Right cardiac atrium (tissue), 5 donors: Measurements from ENCODE around the gene SLC4A4. TPM values are rescaled to one million over a fixed set of nuclear protein-coding genes. Genes with fewer than 3 reads are reported as not detected.
A peak's percentile ranks its signal among the peaks of the same experiment; 100 is the strongest.

ENCODE experiments used
- ATAC-seq, 2 donors: fragments of 200-7000 bp; cut with Tn5 transposase; one replicate each; pipeline versions ENCODE4 v1.8.0 to v1.9.1; 2020; ENCODE audit warnings: moderate library complexity in 2 of 2, mild to moderate bottlenecking in 1 of 2
- DNase-seq, 3 donors: peaks; one replicate each; pipeline ENCODE4 v3.0.0-alpha.2; 2020
- H3K27ac ChIP-seq: one replicate; pipeline ENCODE4 v1.5.1; 2013; ENCODE audit warnings: mild to moderate bottlenecking, low read length, control low read depth, moderate library complexity
- H3K27me3 ChIP-seq: one replicate; pipeline ENCODE4 v1.6.1; 2013; ENCODE audit not compliant: control insufficient read depth, insufficient read depth
- H3K4me1 ChIP-seq: one replicate; pipeline ENCODE4 v1.6.1; 2013; ENCODE audit warnings: low read length; ENCODE audit not compliant: control insufficient read depth, insufficient read depth
- H3K4me3 ChIP-seq: one replicate; pipeline ENCODE4 v1.5.1; 2013; ENCODE audit warnings: low read length, control low read depth
- H3K9me3 ChIP-seq: one replicate; pipeline ENCODE4 v1.6.1; 2013; ENCODE audit warnings: low read length; ENCODE audit not compliant: control insufficient read depth
- WGBS: extraction: QIAGEN DNeasy Blood & Tissue Kit; methylation state at CpG from one replicate; pipeline ENCODE4 v1.1.7; 2013; 5-methylcytosine and 5-hydroxymethylcytosine counted together
- intact Hi-C, 4 donors: fragments of 100-400 bp; cut with DNase I; formaldehyde crosslinking; loops; one replicate each; pipeline versions ENCODE4 v1.11.0 to v1.14.0; 2022 to 2023
- polyA plus RNA-seq: library from polyadenylated mRNA; stranded (reverse); fragments of 200-250 nt; gene quantifications from one replicate; pipeline ENCODE4 v1.2.3, GENCODE V29; 2013
- total RNA-seq, 4 donors: library from RNA; stranded (reverse); fragmentation: NEBNext Ultra II Directional; extraction: Animal tissue kit (Norgen Biotek cat#: 25700); gene quantifications; one replicate each; pipeline ENCODE4 v1.2.1, GENCODE V29; 2021
- donor health status: healthy with polysubstance abuse.
- donor health status: DM: no; HTN: yes; CAD: no.
- donor health status: DM: no; HTN: no; CAD: no.
- donor health status: DM: no; HTN: yes; CAD: no; lungs with severe emphysema.
- donor health status: DM: yes; HTN: yes; CAD: no.

The SLC4A4 gene
- total and polyA plus RNA-seq, 5 donors = 7.0 to 34.5 (median 23.3) TPM

DNA sequence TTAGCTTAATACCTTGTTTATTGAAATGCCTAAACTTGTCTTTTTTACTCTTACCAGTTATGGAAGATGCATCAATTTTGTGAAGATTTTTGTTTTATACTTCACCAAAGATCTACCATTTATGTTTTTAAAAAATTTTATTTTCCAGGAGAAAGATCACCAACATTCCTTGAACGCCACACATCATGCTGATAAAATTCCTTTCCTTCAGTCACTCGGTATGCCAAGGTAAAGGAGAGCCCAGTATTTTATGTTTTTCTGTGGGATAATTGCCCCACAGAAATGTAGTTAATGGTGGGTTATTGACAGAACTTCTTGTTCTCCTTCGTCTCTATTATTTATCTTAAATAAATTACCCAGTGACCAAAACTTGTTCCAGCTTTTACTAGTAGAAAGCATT lies 228.0 kb downstream of the SLC4A4 start:
- no peak for DNase-seq
- intact Hi-C loops = no loop called here
- Histone ChIP-seq H3K4me3 (no peak overlapping the region), H3K4me1 (no peaks in the 10 kb centered on the region), H3K27ac (no peak overlapping the region), H3K9me3 (no peaks in the 10 kb centered on the region), H3K27me3 (no peaks in the 10 kb centered on the region)
- no peak for ATAC-seq
- WGBS = 60% methylated on average over 3 of the region's 3 CpGs

DNA sequence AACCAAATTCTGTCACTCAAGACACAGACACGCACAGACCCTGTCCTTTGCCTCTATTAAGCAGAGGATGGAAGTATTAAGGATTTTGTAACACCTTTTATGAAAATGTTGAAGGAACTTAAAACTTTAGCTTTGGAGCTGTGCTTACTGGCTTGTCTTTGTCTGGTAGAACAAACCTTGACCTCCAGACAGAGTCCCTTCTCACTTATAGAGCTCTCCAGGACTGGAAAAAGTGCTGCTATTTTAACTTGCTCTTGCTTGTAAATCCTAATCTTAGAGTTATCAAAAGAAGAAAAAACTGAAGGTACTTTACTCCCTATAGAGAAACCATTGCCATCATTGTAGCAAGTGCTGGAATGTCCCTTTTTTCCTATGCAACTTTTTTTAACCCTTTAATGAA lies 229.3 kb downstream of the SLC4A4 start:
- H3K4me3 ChIP-seq = no peak overlapping the region
- H3K4me1 ChIP-seq = no peaks in the 10 kb centered on the region
- DNase-seq (no peak), ATAC-seq (no peak)
- intact Hi-C loops = no loop called here
- 0% methylated on average over 1 of the region's 1 CpG for WGBS
- H3K9me3 ChIP-seq = no peaks in the 10 kb centered on the region
- H3K27me3 ChIP-seq = no peaks in the 10 kb centered on the region
- no peak overlapping the region for H3K27ac ChIP-seq

DNA sequence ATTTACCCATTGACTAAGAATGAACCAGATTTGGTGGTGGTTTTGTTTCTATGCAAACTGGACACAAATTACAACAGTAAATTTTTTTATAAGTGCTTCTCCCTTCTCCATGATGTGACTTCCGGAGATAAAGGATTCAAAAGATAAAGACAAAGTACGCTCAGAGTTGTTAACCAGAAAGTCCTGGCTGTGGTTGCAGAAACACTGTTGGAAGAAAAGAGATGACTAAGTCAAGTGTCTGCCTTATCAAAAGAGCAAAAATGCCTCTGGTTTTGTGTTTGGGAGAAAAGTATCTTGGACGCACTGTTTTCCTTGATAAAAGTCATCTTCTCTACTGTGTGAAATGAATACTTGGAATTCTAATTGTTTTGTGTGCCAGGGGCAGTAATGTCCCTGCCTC lies 231.7 kb downstream of the SLC4A4 start:
- 19% methylated on average over 3 of the region's 3 CpGs for WGBS
- DNase-seq = no peak
- Histone ChIP-seq H3K4me1 (no peaks in the 10 kb centered on the region), H3K4me3 (no peak overlapping the region), H3K27ac (no peak overlapping the region), H3K9me3 (no peaks in the 10 kb centered on the region), H3K27me3 (no peaks in the 10 kb centered on the region)
- intact Hi-C loops = no loop called here
- ATAC-seq = no peak

DNA sequence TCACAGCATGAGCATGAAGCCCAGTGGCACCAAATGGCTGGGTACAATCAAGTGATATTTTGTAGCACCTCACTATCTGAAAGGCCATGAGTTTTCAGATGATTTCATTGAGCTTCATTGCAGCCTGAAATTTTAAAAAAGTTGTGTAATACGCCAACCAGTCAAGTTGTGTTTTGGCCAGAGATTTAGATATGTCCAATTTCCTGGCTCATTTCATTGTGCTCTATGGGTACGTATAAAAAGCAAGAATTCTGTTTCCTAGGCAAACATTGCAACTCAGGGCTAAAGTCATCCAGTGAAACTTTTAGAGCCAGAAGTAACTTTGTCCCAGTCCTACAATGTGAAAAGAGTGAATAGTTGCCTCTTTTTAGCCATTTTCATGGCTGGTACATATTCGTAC lies 232.5 kb downstream of the SLC4A4 start:
- ATAC-seq (peak; percentile 20 to 45), DNase-seq (no peak)
- no peaks in the 10 kb centered on the region for H3K4me1 ChIP-seq
- H3K27ac ChIP-seq = no peak overlapping the region
- no peaks in the 10 kb centered on the region for H3K27me3 ChIP-seq
- 64% methylated on average over 3 of the region's 3 CpGs for WGBS
- no peak overlapping the region for H3K4me3 ChIP-seq
- H3K9me3 ChIP-seq = no peaks in the 10 kb centered on the region
- intact Hi-C loops = no loop called here

DNA sequence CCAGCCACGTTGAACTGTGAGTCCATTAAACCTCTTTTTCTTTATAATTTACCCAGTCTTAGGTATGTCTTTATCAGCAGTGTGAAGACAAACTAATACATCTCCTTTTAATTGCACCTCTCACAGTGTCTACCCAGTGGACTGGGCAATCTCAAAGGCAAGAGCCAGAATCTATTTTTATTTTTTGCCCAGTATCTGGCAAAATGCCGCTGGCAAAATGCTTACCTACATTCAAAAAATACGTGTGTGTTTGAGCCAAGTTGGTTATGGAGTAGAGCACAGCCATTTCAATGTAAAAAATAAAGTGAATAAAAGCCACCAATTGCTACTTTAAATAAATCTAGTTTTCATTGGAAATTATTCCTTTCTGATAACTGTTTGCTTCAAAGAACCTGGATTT lies 245.2 kb downstream of the SLC4A4 start:
- H3K4me1 ChIP-seq = no peaks in the 10 kb centered on the region
- intact Hi-C loops = no loop called here
- 43% methylated on average over 3 of the region's 3 CpGs for WGBS
- H3K27me3 ChIP-seq = no peaks in the 10 kb centered on the region
- H3K4me3 ChIP-seq = no peak overlapping the region
- no peak overlapping the region for H3K27ac ChIP-seq
- DNase-seq (no peak), ATAC-seq (no peak)
- no peaks in the 10 kb centered on the region for H3K9me3 ChIP-seq

DNA sequence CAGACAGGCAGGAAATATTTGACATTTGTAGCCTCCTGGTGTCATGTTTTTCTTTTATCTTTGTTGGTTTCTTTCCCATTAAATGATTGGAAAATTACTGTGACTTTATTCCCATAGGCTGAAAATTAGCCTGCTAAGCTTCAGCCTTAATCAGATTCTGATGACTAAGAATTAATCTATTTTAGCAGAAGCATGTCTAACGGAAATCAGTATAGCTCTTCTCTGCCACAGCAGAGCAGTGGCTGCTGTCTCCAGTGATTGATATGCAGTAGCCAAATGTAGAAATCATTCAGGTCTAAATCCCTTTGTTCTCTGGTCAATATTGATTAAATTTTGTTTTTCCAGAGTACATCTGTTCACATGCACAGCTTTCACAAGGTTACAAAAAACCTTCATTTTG lies 245.8 kb downstream of the SLC4A4 start:
- DNase-seq (no peak), ATAC-seq (no peak)
- intact Hi-C loops = no loop called here
- WGBS = 39% methylated on average over 1 of the region's 1 CpG
- Histone ChIP-seq H3K4me1 (no peaks in the 10 kb centered on the region), H3K27me3 (no peaks in the 10 kb centered on the region), H3K9me3 (no peaks in the 10 kb centered on the region), H3K4me3 (no peak overlapping the region), H3K27ac (no peak overlapping the region)

DNA sequence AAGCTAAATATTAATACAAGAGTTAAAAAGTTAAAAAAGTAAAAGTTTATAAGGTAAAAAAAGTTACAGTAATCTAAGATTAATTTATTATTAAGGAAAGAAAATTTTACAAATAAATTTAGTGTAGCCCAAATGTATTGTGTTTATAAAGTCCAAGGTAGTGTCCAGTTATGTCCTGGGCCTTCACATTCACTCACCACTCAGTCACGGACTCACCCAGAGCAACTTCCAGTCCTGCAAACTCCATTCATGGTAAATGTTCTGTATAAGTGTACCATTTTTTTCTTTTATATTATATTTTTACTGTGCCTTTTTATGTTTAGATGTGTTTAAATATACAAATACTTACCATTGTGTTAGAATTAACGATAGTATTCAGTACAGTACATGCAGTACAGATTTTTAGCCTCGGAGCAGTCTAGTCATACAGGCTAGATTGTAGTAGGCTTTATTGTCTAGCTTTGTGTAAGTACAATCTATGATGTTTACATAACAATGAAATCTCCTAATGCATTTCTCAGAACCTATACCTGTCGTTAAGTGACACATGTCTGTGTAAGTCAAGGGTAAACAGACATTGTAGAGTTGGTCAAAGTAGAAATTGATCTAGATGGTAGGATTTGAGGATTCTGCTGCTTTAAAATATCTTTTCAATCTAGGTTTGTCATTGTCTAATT lies 247.4 kb downstream of the SLC4A4 start:
- no peak overlapping the region for H3K27ac ChIP-seq
- no peaks in the 10 kb centered on the region for H3K9me3 ChIP-seq
- WGBS = 67% methylated on average over 4 of the region's 4 CpGs
- no peaks in the 10 kb centered on the region for H3K4me1 ChIP-seq
- intact Hi-C loops = no loop called here
- DNase-seq (no peak), ATAC-seq (no peak)
- no peaks in the 10 kb centered on the region for H3K27me3 ChIP-seq
- H3K4me3 ChIP-seq = no peak overlapping the region

DNA sequence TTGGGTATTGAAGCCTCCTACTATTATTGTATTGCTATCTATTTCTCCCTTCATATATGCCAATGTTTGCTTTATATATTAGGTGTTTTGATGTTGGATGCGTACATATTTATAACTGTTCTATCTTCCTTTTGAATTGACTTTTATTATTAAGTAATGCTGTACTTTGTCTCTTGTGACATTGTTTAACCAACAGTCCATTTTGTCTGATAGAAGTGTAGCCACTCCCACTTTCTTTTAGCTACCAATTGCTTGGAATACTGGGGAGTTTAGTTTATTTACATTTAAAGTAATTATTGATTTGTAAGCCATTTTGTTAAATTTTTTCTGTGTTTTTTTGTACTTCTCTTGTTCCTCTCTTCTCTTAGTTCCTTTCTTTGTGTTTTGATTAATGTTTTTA lies 249.2 kb downstream of the SLC4A4 start:
- Histone ChIP-seq H3K4me3 (no peak overlapping the region), H3K9me3 (no peaks in the 10 kb centered on the region), H3K27me3 (no peaks in the 10 kb centered on the region), H3K27ac (no peak overlapping the region), H3K4me1 (no peaks in the 10 kb centered on the region)
- intact Hi-C loops = no loop called here
- WGBS = 93% methylated on average over 1 of the region's 1 CpG
- DNase-seq (no peak), ATAC-seq (no peak)

DNA sequence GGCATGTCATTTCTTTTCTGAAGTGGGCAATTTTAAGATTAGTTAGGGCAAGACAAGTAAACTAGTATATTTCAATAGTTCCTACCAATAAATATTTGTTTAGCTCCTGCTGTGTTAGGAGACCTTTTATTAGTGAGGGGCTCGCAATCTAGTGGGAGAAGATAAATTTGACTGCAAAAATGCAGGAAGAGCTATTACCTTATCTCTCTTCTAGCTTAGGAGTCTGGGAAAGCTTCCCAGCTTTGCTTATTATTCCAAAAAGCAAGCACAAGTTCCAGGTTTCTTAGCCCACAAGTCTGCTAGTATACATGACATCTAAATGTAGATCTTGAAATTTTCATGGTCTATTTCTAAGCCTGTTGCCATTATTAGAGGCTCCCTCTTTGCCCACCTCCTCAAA lies 254.0 kb downstream of the SLC4A4 start:
- no peak for DNase-seq
- Histone ChIP-seq H3K27ac (no peak overlapping the region), H3K4me3 (no peak overlapping the region), H3K9me3 (no peaks in the 10 kb centered on the region), H3K27me3 (no peaks in the 10 kb centered on the region), H3K4me1 (no peaks in the 10 kb centered on the region)
- 25% methylated on average over 1 of the region's 1 CpG for WGBS
- intact Hi-C loops = no loop called here
- ATAC-seq = no peak

DNA sequence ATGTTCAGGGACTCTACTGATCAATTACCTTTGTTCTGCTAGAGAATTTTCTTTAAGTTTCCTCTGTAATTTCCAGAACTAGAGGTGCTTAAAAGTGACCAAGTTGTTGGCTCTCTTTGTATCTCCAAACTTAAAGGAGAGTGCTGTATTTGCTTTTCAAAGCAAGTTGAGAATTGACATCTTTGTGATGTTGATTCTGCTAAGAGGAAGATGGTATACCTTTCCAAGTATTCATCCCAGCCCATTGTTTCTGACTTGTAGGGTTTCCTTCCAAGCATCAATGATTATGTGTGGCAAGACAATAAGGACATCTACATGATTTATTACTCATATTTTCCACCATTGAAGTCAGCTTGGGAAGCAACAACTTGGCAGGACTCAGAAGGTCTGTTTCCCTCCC lies 254.5 kb downstream of the SLC4A4 start:
- Histone ChIP-seq H3K9me3 (no peaks in the 10 kb centered on the region), H3K27me3 (no peaks in the 10 kb centered on the region), H3K27ac (no peak overlapping the region), H3K4me1 (no peaks in the 10 kb centered on the region), H3K4me3 (no peak overlapping the region)
- no peak for ATAC-seq
- DNase-seq = no peak
- intact Hi-C loops = no loop called here

DNA sequence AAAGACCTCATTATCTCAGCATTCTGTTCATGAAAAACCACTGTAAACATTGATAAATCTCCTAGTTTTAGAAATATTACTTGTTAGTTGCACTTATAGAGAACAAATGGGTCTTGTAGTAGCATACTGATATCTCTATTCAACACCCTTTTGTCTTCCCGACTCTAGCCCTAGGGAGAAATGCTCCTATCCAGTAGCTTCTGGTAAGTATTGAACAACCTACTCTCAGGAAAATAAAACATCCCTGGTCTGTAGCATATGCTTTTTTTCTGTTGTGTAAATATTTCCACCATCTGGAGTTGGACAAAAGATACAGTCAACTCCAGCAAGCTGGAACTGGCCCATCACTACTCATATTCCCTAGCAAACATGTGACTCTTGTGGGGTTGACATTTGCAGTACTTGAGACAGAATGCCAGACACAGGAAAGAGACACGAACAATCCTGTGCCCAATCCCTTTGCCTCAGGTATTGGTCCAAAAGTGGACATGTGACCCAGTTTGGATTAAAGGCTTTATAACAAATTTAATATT lies 256.8 kb downstream of the SLC4A4 start:
- 16% methylated on average over 2 of the region's 2 CpGs for WGBS
- ATAC-seq = no peak
- no peaks in the 10 kb centered on the region for H3K9me3 ChIP-seq
- intact Hi-C loops = no loop called here
- H3K27ac ChIP-seq = no peak overlapping the region
- no peaks in the 10 kb centered on the region for H3K4me1 ChIP-seq
- DNase-seq = no peak
- H3K4me3 ChIP-seq = no peak overlapping the region
- no peaks in the 10 kb centered on the region for H3K27me3 ChIP-seq

DNA sequence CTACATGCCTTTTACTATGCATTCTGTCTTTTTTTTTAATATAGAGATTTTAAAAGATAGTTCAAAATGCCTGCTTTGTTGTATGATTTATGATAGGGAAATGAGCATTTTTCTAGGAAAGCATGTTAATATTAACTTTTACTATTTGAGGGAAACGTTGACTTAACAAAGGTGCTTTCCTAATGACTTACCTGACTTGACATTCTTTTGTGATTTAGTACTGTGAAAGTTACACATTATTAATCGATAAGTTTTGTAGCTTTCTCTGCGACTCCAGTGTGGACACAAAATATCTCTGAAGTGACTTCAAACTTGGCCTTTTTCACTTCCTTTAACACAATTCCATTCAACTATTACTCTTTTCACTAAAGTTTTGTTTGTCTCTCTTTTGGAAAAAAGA lies 260.8 kb downstream of the SLC4A4 start:
- Histone ChIP-seq H3K4me3 (no peak overlapping the region), H3K27me3 (no peaks in the 10 kb centered on the region), H3K27ac (no peak overlapping the region), H3K4me1 (no peaks in the 10 kb centered on the region), H3K9me3 (no peaks in the 10 kb centered on the region)
- WGBS = 75% methylated on average over 3 of the region's 3 CpGs
- ATAC-seq = no peak
- intact Hi-C loops = no loop called here
- no peak for DNase-seq
